Uterus (tissue), 4 donors: ENCODE data around the gene BCORL1. TPM values are rescaled to one million over a fixed set of nuclear protein-coding genes. Genes with fewer than 3 reads are reported as not detected.

Experiments
- DNase-seq, 2 donors: peaks; one replicate each; pipeline ENCODE4 v3.0.0-alpha.2; 2019 to 2020
- H3K27ac ChIP-seq, 2 donors: fragments of 200-600 bp; sonication (generic); 1 replicate in 1 of 2; 2 replicates in 1 of 2; pipeline ENCODE4 v1.5.1; 2016 to 2018
- H3K27me3 ChIP-seq, 2 donors: fragments of 200-600 bp; sonication (generic); one replicate each; pipeline ENCODE4 v1.5.1; 2018 to 2019; ENCODE audit warnings: control low read depth in 1 of 2
- H3K36me3 ChIP-seq, 2 donors: fragments of 200-600 bp; sonication (generic); one replicate each; pipeline ENCODE4 v1.5.1; 2019; ENCODE audit warnings: control low read depth in 1 of 2
- H3K4me1 ChIP-seq, 2 donors: fragments of 200-600 bp; sonication (generic); one replicate each; pipeline ENCODE4 v1.5.1; 2018 to 2019; ENCODE audit warnings: control low read depth in 1 of 2
- H3K4me3 ChIP-seq, 2 donors: fragments of 200-600 bp; sonication (generic); 1 replicate in 1 of 2; 2 replicates in 1 of 2; pipeline ENCODE4 v1.5.1; 2018 to 2019; ENCODE audit warnings: mild to moderate bottlenecking in 1 of 2
- H3K9me3 ChIP-seq, 2 donors: fragments of 200-600 bp; sonication (generic); one replicate each; pipeline ENCODE4 v1.5.1; 2019; ENCODE audit warnings: control low read depth in 1 of 2
- CTCF ChIP-seq, 4 experiments: fragments of 200-600 bp in 2 of 4; fragments of 450-650 bp in 2 of 4; sonication (generic) in 2 of 4; IDR thresholded peaks; one replicate each; pipeline ENCODE4 v1.5.1; 2016 to 2019; ENCODE audit warnings: antibody characterized with exemption in 4 of 4, mild to moderate bottlenecking in 2 of 4, moderate library complexity in 1 of 4
- POLR2A ChIP-seq, 2 donors: fragments of 450-650 bp; IDR thresholded peaks; one replicate each; pipeline ENCODE4 v1.6.1; 2016; ENCODE audit warnings: antibody characterized with exemption in 2 of 2, mild to moderate bottlenecking in 1 of 2, moderate library complexity in 1 of 2
- intact Hi-C: fragments of 100-400 bp; cut with DNase I; formaldehyde crosslinking; loops from one replicate; pipeline ENCODE4 v1.15.1; 2023; ENCODE audit warnings: low total_unique reads
- total RNA-seq, 4 donors: library from RNA; depleted of rRNA in 3 of 4; stranded (reverse); fragments of >200 nt in 3 of 4; gene quantifications; one replicate each; pipeline versions ENCODE4 v1.1.0 to v1.2.4, GENCODE V29; 2014 to 2023
- donor health status: DM: yes; HTN: yes; CAD: no.

Gene BCORL1
- total RNA-seq, 4 donors from 2014 or later = 0.26 to 50.8 (median 4.3) TPM

GRCh38 chrX:129961180-129962083 lies 21.0 kb upstream of the BCORL1 start:
- no peaks in the 10 kb centered on the region for H3K9me3 ChIP-seq
- TF ChIP-seq CTCF (IDR thresholded peaks at IDR 0.05) = no peak
- no peak for TF ChIP-seq POLR2A (IDR thresholded peaks at IDR 0.05)
- DNase-seq = no peak
- intact Hi-C loops = no loop called here
- no peak overlapping the region for H3K27ac ChIP-seq
- H3K27me3 ChIP-seq = no peaks in the 10 kb centered on the region
- H3K4me1 ChIP-seq = no peaks in the 10 kb centered on the region
- no peaks in the 10 kb centered on the region for H3K36me3 ChIP-seq
- H3K4me3 ChIP-seq = no peak overlapping the region

- TF ChIP-seq POLR2A (IDR thresholded peaks at IDR 0.05) (no peak), CTCF (IDR thresholded peaks at IDR 0.05) (no peak)
- DNase-seq = no peak
These were observed 18.7 kb upstream of the BCORL1 start for GRCh38 chrX:129963729-129964128.

GRCh38 chrX:129965166-129965565 lies 17.3 kb upstream of the BCORL1 start:
- TF ChIP-seq POLR2A (IDR thresholded peaks at IDR 0.05) (no peak), CTCF (IDR thresholded peaks at IDR 0.05) (no peak)
- Histone ChIP-seq H3K36me3 (no peaks in the 10 kb centered on the region), H3K4me1 (no peaks in the 10 kb centered on the region), H3K4me3 (no peak overlapping the region), H3K9me3 (no peaks in the 10 kb centered on the region), H3K27ac (no peak overlapping the region), H3K27me3 (no peaks in the 10 kb centered on the region)
- no peak for DNase-seq
- intact Hi-C loops = no loop called here

More at GRCh38 chrX:129963729-129964128, 18.7 kb upstream of the BCORL1 start:
- H3K4me1 ChIP-seq = no peaks in the 10 kb centered on the region
- intact Hi-C loops = no loop called here
- H3K9me3 ChIP-seq = no peaks in the 10 kb centered on the region
- H3K36me3 ChIP-seq = no peaks in the 10 kb centered on the region
- no peaks in the 10 kb centered on the region for H3K27me3 ChIP-seq
- H3K27ac ChIP-seq = no peak overlapping the region
- no peak overlapping the region for H3K4me3 ChIP-seq

- no peaks in the 10 kb centered on the region for H3K27me3 ChIP-seq
- no peak overlapping the region for H3K27ac ChIP-seq
- no peak for DNase-seq
- no peak overlapping the region for H3K4me3 ChIP-seq
- H3K4me1 ChIP-seq = no peaks in the 10 kb centered on the region
- no peaks in the 10 kb centered on the region for H3K9me3 ChIP-seq
- TF ChIP-seq CTCF (IDR thresholded peaks at IDR 0.05) (no peak), POLR2A (IDR thresholded peaks at IDR 0.05) (no peak)
- intact Hi-C loops = no loop called here
- no peaks in the 10 kb centered on the region for H3K36me3 ChIP-seq
These were observed 13.5 kb upstream of the BCORL1 start for GRCh38 chrX:129968968-129969367.

GRCh38 chrX:129976441-129976840 lies 6.0 kb upstream of the BCORL1 start:
- H3K27ac ChIP-seq = no peak overlapping the region
- no peaks in the 10 kb centered on the region for H3K4me1 ChIP-seq
- DNase-seq = no peak
- H3K36me3 ChIP-seq = no peaks in the 10 kb centered on the region
- H3K27me3 ChIP-seq = no peaks in the 10 kb centered on the region
- H3K4me3 ChIP-seq = no peak overlapping the region
- no peak for TF ChIP-seq POLR2A (IDR thresholded peaks at IDR 0.05)
- TF ChIP-seq CTCF (IDR thresholded peaks at IDR 0.05) = no peak
- intact Hi-C loops = no loop called here
- no peaks in the 10 kb centered on the region for H3K9me3 ChIP-seq
